Left kidney (tissue), 2 donors: ENCODE data around the gene TSSK3. TPM values are rescaled to one million over a fixed set of nuclear protein-coding genes. Genes with fewer than 3 reads are reported as not detected.
A peak's percentile ranks its signal among the peaks of the same experiment; 100 is the strongest.
"Not testable (repeated sequence)": the region's sequence is repeated elsewhere in the genome, so short reads cannot be mapped to it uniquely, and the experiment has no call there.

Source experiments
- DNase-seq: peaks from one replicate; pipeline ENCODE4 v3.0.0-alpha.2; 2013
- polyA plus RNA-seq: library from polyadenylated mRNA; unstranded; fragments of 120-200 nt; gene quantifications from one replicate; pipeline ENCODE4 v1.2.1, GENCODE V29; 2013; ENCODE audit not compliant: insufficient read length

The TSSK3 gene
- polyA plus RNA-seq, 1 donor: 7.4 TPM

- DNase-seq: no peak
Observed at GRCh38 chr1:32337855-32338636, 24.3 kb upstream of the TSSK3 start.

DNA sequence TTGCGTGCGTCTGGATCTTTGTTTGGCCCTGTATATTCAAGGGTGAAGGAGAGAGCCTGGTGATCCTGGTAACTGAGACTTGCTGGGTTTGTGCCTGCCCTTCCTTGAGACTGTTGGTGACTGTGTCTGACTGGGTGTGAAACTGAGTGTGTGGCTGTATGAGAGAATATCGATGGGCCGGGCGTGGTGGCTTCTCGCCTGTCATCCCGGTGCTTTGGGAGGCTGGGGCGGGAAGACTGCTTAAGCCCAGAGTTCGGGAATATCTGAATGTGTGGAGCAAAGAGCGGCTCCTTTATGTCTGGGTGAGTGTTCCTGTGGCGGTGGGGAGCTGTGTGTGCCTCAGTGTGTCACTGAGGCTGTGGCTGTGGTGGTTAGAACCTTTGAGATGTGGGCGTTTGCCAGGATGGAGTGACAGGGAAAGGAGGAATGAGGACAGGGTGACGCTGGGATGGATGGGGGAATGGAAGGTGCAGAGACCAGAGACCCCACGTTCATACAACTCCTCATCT, 23.6 kb upstream of the TSSK3 start:
- DNase-seq: no peak

DNA sequence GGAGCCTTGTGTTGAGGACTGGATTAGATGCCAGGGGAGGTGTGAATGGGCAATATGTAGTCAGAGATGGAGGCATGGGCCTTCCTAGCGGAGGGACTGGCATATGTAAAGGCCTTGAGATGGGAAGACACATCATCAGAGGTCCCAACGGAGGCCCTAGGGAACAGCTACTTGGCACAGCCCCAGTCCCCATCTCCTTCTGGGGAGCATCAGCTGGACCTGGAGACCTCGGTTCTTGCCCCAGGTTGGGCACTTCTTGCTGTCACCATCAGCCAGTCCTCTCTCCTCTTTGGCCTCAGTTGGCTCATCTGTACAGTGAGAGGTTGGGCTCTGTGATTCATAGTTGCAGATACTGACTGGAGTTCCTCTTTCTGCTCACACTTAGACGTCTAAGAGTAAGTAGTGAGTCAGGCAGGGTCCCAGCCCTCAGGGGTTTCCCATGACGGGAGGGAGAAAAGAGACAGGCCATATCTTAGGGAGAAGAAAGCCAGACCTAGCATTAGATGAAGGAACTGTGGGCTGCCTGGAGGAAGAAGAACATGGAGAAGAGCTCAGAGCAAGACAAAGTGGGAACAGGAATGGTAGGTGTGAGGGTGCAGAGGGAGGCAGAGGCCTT, 22.9 kb upstream of the TSSK3 start:
- DNase-seq: no peak

GRCh38 chr1:32341186-32341757, 21.1 kb upstream of the TSSK3 start:
- DNase-seq: no peak

- no peak for DNase-seq
Observed at GRCh38 chr1:32341971-32342370, 20.4 kb upstream of the TSSK3 start.

- no peak for DNase-seq
Observed at GRCh38 chr1:32342704-32343103, 19.6 kb upstream of the TSSK3 start.

GRCh38 chr1:32345289-32345827, 17.0 kb upstream of the TSSK3 start:
- DNase-seq: no peak

GRCh38 chr1:32346532-32347157, 15.7 kb upstream of the TSSK3 start:
- DNase-seq: no peak

DNA sequence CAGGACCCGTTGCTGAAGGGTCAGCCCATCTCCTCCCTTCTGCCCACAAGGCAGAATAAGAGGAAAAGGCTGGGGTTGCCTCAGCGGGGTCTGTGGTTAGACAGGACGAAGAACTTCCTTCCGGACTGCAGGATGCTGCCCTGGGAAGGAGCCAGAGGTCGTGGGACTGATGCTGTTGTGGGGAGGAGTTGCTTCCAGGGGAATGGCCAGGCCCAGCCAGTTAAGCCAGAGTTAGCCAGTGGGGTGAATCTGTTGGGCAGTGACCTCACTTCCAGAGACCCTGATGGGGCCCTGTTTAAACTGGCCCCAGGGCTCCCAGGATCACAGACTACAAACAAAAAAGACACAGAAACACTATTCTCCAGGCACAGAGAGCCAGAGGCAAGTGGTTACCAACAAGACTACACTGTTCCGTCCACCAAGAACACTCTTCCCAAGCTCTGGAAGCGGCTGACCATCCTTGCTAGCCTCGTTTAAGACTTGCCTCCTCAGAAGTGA, 13.1 kb upstream of the TSSK3 start:
- no peak for DNase-seq

DNA sequence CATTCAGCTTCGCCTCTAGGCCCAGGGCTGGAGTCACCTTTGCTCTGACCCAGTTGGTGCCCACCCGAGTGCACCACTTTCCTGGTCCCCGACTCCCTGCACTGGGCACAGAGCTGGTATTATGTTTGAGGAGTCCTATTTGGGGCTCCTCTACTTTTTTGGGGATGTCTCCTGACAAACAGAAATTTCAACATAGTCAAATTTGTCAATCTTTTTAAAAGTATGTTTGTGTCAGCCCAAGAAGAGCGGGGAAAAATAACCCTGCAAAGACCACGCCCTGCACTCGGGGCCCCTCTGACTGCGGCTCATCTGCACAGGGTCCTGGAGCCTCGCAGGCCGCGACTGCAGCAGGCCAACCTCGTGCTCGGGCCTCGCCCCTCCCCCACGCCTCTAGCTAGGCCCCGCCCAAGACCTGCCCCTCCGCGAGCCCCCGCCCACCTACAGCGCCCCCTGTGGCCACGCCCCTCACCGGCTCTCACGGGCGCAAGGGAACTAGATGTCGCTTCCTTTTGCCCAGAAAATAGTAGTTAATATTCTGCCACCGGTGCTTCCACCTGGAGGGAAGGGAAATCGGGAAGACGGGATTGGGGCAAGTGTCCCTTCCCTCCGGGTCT, 11.4 kb upstream of the TSSK3 start:
- no peak for DNase-seq

GRCh38 chr1:32351399-32352238, 10.7 kb upstream of the TSSK3 start:
- peak; percentile 95 for DNase-seq

GRCh38 chr1:32352239-32352745, 10.0 kb upstream of the TSSK3 start:
- DNase-seq: no peak

DNA sequence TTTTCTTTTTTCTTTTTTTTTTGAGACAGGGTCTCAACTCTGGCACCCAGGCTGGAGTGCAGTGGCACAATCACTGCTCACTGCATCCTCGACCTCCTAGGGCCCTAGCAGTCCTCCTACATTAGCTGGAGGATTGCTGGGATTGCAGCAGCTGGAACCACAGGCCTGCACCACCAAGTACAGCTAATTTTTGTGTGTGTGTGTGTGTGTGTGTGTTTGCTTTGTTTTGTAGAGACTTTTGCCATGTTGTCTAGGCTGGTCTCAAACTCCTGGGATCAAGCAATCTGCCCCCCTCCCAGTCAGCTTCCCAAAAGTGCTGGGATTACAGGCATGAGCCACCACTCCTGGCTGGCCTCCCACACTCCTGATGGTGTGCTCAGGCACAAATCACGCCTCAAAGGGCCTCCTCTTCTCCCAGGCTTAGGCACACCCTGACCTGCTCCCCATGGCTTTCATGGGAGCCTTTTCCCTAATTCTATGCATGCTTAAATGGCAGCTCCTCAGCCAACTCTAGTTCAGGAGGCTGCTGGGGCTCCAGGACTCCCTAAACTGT, 9.4 kb upstream of the TSSK3 start:
- DNase-seq: no peak

- DNase-seq: no peak
Observed at GRCh38 chr1:32353431-32353830, 8.9 kb upstream of the TSSK3 start.

DNA sequence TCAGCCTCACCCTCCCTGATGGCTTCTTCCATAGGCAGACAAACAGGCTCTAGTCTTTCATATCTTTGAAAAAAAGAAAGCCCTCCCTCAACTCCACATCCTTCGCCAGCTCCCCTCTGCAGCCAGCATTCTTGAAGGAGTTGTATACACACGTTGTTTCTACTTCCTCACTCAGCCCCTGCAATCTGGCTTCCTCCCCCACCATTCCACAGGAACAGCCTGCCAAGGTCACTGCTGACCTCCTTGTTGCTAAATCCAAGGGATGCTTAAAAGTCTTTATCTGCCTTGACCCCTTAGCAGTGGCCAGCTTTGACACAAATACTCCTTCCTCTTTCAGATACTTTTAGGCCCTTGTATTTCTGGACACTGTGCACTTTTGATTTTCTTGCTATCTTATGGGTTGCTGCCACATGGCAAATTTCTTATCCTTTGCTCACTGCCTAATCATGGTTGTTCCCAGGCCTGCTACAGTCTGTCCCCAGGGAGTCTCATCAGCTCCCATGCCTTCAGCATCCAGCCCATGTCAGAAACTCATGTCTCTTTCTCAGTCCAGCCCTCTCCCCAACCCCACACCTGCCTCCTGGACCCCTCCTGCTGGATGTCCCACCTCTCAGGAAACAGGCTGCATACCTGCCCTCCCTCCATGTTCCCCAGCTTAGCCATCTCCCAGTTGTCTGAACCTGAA, 8.3 kb upstream of the TSSK3 start:
- no peak for DNase-seq

DNA sequence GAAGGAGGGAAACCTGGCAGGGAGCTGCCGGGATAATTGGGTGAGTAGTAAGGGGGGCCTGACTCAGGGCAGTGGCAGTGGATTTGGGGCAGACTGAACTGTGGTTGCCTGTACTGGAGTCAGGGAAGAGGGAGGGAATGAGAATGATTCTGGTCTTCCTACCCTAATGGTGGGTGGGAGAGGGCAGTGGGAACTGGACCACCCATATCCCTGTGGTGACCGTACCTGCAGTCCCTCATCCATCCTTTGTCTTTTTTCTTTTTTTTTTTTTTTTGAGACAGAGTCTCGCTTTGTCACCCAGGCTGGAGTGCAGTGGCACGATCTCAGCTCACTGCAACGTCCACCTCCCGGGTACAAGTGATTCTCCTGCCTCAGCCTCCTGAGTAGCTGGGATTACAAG, 6.6 kb upstream of the TSSK3 start:
- not testable (repeated sequence) for DNase-seq

- DNase-seq: no peak
Observed at GRCh38 chr1:32356478-32356877, 5.9 kb upstream of the TSSK3 start.

GRCh38 chr1:32357614-32358013, 4.7 kb upstream of the TSSK3 start:
- DNase-seq: no peak

- no peak for DNase-seq
Observed at GRCh38 chr1:32358435-32358834, 3.9 kb upstream of the TSSK3 start.

- no peak for DNase-seq
Observed at GRCh38 chr1:32361308-32361673, 1.0 kb upstream of the TSSK3 start.
